Fibroblast of skin of right quadriceps (primary cell): ENCODE measurements around the gene RC3H1.
A peak's percentile ranks its signal among the peaks of the same experiment; 100 is the strongest.
"Not testable (repeated sequence)": the region's sequence is repeated elsewhere in the genome, so short reads cannot be mapped to it uniquely, and the experiment has no call there.

Experiments
- DNase-seq: peaks from one replicate; pipeline ENCODE4 v3.0.0-alpha.2; 2013

RC3H1 gene

GRCh38 chr1:174023440-174023839 is 1.3 kb upstream of the RC3H1 start:
- DNase-seq, result peak; percentile 28

GRCh38 chr1:174022976-174023277 is 770 bp upstream of the RC3H1 start:
- DNase-seq, result no peak

- peak; percentile 45 for DNase-seq
Measured at GRCh38 chr1:174021591-174022079, 522 bp downstream of the RC3H1 start.

GRCh38 chr1:174018565-174018964 is 3.6 kb downstream of the RC3H1 start:
- DNase-seq, result no peak

GRCh38 chr1:174017231-174017970 is 4.8 kb downstream of the RC3H1 start:
- DNase-seq, result peak; percentile 13

GRCh38 chr1:174013864-174014418 is 8.2 kb downstream of the RC3H1 start:
- no peak for DNase-seq

- no peak for DNase-seq
Measured at GRCh38 chr1:174008979-174009378, 13.2 kb downstream of the RC3H1 start.

GRCh38 chr1:174008269-174008668 is 13.9 kb downstream of the RC3H1 start:
- DNase-seq, result no peak

GRCh38 chr1:174007851-174008250 is 14.3 kb downstream of the RC3H1 start:
- peak; percentile 23 for DNase-seq

GRCh38 chr1:174005032-174005431 is 17.1 kb downstream of the RC3H1 start:
- DNase-seq, result peak; percentile 57

- no peak for DNase-seq
Measured at GRCh38 chr1:174003867-174004266, 18.3 kb downstream of the RC3H1 start.

- DNase-seq, result no peak
Measured at GRCh38 chr1:174001573-174001972, 20.6 kb downstream of the RC3H1 start.

GRCh38 chr1:174000371-174000770 is 21.8 kb downstream of the RC3H1 start:
- DNase-seq, result peak; percentile 25

GRCh38 chr1:173997791-173998190 is 24.4 kb downstream of the RC3H1 start:
- DNase-seq, result peak; percentile 65

- DNase-seq, result no peak
Measured at GRCh38 chr1:173996995-173997394, 25.2 kb downstream of the RC3H1 start.

GRCh38 chr1:173995475-173995874 is 26.7 kb downstream of the RC3H1 start:
- no peak for DNase-seq

- not testable (repeated sequence) for DNase-seq
Measured at GRCh38 chr1:173993948-173994347, 28.2 kb downstream of the RC3H1 start.

- no peak for DNase-seq
Measured at GRCh38 chr1:173988068-173988467, 34.1 kb downstream of the RC3H1 start.

GRCh38 chr1:173986951-173987350 is 35.2 kb downstream of the RC3H1 start:
- no peak for DNase-seq

GRCh38 chr1:173970252-173970651 is 51.9 kb downstream of the RC3H1 start:
- DNase-seq, result no peak

- DNase-seq, result not testable (repeated sequence)
Measured at GRCh38 chr1:173965896-173966295, 56.3 kb downstream of the RC3H1 start.

GRCh38 chr1:173963477-173963876 is 58.7 kb downstream of the RC3H1 start:
- no peak for DNase-seq

GRCh38 chr1:173960625-173961024 is 61.5 kb downstream of the RC3H1 start:
- no peak for DNase-seq

GRCh38 chr1:173954179-173954578 is 68.0 kb downstream of the RC3H1 start:
- peak; percentile 39 for DNase-seq

- DNase-seq, result no peak
Measured at GRCh38 chr1:173948594-173948993, 73.6 kb downstream of the RC3H1 start.
